AG20443 (cell line): ENCODE measurements around the gene FAM163A.
A peak's percentile ranks its signal among the peaks of the same experiment; 100 is the strongest.
"Not testable (repeated sequence)": the region's sequence is repeated elsewhere in the genome, so short reads cannot be mapped to it uniquely, and the experiment has no call there.

Experiments used
- DNase-seq: peaks from one replicate; pipeline ENCODE4 v3.0.0; 2012; ENCODE audit warnings: low spot score, mixed read lengths

Gene FAM163A

DNA sequence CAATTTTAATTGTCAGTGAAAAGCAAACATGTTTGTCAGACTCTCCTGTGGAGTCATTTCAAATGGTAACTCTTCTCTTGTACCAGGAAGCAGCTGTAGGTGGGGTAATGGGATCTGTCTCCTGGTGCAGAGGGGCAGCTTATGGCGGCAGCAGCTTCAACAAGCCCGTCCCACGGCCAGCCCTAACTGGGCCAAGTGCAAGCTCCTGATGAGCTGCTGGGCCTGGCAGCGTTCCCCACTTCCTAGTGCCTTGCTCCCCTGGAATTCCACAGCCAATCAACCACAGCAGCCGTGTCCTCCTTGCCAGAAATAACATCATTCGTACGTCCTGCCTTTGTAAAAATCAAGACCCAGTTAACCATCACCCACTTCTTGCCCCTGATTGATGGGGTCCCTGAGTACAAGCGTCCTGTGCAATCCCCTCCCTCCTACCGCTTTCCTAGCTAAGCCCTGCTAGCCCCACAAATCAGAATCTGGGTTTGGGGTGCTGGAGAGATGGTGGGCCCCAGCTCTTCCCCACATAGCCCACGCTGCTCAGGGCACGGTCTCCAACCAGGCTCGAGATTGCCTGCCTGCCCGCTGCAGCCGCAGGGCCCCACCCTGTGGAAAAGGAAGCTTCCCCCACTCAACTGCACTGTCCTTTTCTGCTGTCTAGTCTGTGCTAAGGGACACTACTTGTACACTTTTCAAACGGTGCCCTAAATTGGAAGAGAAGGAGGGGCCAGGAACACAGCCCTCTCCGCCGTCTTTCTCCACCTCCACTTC lies 73.3 kb downstream of the FAM163A start:
- no peak for DNase-seq

DNA sequence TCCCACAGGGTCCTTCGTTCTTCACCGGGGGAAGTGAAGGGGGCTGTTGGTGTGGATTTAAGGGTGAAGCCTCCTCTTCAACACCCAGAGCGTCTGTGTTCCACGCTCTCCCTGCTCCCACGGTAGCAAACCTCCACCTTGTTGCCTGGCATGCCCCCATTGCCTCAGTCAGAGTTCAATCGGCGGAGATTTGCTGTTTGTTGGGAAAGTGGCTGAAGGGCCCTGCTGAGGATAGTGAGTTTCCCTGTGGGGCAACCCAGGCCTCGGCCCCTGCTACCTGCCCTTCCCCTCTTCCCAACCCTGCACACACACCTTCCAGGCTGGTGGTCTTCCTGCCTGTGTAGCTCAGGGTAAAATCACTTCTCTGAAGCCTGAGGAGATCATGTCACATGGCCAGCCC lies 74.0 kb downstream of the FAM163A start:
- no peak for DNase-seq

DNA sequence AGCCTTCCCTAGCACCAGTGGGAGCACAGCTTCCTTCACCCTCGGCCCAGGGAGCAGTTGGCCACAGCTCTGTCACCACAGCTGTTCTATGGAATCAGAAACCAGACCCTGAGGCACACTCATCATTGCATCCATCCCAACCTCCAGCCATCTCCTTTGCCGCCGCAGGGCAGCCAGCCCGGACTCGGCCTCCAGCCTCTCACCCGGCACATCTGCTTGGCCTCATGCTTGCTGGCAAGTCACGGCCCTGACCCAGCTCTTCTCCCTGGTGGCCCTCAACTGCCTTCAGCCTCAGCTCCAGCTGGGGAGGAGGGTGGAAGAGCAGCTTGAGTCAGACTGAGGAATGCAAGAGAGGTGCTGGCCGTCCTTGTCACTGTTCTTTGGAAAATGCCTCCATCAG lies 74.7 kb downstream of the FAM163A start:
- DNase-seq, result peak; percentile 84

DNA sequence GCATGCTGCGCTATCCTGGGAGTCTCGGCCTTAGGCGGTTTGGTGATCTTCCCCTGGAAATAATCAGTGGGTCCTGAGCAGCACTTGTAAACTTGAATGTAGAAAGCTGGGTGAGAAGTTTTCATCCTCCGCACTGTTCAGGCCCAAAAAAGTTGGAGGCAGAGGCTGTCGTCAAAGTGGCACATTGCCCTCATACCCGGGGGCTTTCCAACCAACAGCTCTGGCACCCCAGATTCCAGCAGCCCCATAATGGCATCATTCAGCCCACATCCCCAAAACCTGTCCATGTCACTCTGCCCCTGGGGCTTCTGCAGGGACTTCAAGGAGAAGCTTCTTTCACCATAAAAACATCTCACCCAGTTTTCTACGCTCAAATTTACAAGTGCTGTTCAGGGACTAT lies 75.2 kb downstream of the FAM163A start:
- no peak for DNase-seq

DNA sequence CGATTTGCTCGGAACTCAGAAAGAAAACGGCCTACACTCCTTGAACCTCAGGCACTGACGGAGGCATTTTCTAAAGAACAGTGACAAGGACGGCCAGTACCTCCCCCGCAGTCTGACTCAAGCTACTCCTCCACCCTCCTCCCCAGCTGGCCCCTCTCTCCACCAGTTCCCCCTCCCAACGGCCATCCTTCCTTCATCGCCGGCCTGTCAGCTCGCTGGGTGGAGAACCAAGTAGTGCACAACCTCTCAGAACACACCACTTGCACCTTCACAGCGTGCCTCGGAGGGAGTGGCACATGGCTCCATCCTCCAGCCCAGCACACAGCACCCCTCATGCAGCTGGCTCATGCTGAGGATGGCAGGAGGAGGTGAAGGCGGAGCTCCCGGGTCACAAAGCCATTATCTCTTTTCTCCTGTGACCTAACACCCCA lies 75.7 kb downstream of the FAM163A start:
- DNase-seq, result no peak

DNA sequence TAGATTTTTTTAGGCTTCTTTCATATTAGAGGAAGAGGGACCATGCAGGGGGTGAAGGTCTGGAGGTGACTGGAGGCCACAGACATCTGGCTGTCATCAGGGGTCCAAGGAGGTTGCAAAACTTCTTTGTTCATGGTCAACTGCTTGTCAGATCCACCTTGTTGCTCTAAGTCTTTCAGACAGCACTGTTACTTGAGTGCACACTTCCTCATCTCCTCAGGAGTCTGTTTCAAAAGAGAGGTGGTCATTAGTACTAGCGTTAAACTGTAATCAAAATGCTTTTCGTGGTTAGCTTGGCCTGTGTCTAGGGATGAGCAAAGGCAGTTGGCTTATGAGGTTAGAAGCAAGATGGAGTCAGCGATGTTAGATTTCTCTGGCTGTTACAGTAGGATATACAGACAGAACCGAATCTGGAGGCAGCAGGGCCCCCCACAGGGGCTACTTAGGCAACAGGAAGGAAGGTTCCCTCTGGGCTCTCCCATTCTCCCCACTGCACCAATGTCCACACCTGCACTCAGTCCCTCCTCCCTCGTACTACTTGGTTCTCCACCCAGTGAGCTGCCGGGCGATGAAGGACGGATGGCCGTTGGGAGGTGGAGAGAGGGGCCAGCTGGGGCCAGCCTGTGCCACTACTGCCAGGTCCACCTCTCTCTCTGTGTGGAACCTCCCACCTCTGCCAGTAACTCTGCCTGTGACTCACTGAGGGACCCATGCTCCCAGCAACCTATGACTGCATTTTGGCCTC lies 77.3 kb downstream of the FAM163A start:
- DNase-seq, result peak; percentile 5

DNA sequence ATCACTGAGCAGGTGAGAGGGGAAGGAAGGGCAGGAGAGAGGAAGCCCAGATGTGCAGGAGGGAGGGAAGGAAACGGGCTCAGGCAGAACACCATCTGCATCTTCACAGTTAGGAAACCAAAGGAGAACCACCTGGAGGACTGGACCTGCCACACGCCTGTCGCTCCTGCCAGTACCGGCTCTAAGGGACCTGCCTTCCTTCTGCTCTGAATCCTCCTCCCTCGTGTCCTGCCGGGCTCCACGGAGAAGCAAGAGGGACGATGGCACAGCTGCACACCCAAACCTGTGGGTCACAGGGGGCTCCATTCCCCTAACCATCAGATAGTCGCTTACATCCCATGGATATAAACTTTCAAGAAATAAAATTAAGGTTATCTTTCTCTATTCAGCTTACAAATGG lies 78.4 kb downstream of the FAM163A start:
- DNase-seq, result peak; percentile 5

DNA sequence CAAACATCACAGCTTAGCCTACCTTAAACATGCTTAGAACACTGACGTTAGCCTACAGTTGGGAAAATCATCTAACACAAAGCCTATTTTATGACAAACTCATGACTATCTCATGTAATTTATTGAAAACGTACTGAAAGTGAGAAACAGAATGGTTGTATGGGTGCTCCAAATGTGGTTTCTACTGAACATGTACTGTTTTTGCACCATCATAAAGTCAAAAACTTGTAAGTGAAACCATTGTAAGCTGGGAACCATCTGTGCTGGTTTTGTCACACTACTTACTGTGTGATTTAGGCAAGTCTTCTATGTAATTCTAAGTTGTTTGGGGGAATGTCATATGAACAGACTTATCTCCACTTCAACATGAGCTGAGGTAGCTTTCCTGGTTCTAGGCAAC lies 79.0 kb downstream of the FAM163A start:
- DNase-seq, result no peak

DNA sequence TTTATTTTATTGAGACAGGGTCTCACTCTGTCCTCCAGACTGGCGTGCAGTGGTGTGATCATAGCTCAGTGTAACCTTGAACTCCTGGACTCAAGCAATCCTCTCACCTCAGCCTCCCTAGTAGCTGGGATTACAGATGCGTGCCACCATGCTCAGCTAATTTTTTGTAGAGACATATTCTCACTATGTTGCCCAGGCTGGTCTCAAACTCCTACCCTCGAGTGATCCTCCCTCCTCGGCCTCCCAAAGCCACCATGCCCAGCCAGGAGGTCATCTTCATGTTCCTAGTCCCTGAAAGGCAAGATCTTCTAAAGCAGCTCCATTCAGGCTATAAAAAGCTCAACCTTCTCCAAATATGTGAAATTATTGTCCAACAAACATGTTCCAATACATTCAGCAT lies 80.6 kb downstream of the FAM163A start:
- DNase-seq, result no peak

DNA sequence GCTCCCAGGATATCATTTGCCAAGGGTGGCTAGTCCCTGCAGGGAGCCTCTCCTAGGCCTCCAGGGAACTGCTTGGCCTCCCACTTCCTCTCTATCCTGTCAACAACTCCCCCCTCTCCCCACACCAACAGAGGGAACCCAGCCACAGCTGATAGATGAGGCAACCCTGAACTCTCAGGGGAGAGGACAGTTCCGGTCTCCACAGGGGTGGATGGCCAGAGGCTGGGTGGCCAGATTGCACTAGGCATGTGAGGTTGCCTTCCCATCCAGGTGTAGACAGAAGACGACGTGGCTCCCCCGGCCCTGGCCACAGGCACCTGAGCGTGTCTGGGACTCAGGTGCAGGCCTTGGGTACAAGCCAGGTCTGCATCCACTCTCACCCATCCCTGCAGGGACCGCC lies 81.2 kb downstream of the FAM163A start:
- DNase-seq, result no peak

DNA sequence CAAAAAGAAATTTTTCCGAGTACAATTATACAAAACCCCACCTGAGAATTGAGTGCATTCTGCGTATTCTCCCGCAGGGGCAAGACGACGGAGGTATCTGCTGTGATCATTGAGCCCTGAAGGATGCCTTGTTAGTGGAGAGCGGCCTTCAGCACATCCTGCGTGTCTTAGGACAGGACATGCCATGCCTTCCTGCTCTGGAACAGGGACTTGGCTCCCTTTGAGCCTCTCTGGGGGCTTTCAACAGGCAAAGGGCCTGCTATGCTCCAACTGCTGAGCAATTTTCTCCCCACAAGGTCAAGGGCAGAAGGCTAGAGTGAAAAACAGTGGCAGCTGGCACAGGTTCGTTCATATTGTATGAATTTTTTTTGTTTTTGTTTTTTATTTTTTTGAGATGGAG lies 82.1 kb downstream of the FAM163A start:
- DNase-seq, result no peak

DNA sequence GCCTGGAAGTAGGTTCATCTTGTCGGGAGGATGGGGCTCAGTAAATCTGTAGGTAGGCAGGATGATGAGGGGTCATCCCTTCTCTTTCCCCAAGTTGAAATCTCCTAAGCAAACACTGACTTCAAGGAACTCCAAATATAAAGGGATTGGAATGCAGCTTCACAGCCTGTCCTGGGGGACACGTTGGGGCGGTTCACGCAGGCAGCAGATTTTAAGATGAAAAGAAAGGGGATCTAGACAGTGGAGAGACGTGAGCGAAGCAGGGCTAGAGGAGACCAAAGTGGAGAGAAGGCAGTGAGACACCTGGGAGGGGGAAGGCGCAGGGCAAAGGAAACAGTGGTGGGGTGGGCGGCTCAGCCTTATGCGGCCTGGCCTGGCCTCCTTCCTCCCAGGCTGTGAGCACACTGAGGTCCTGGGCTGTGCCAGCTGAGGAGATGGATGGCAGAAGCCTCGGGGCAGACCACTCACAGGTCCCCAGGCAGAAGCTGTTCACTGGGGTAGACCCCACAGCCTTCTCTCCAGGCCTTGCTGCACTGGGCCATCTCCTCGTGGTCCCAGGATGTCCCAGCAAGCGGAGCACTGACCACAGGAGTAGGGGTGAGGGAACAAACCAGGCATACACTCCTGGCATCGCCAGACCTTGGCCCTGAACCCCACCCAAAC lies 82.8 kb downstream of the FAM163A start:
- no peak for DNase-seq

DNA sequence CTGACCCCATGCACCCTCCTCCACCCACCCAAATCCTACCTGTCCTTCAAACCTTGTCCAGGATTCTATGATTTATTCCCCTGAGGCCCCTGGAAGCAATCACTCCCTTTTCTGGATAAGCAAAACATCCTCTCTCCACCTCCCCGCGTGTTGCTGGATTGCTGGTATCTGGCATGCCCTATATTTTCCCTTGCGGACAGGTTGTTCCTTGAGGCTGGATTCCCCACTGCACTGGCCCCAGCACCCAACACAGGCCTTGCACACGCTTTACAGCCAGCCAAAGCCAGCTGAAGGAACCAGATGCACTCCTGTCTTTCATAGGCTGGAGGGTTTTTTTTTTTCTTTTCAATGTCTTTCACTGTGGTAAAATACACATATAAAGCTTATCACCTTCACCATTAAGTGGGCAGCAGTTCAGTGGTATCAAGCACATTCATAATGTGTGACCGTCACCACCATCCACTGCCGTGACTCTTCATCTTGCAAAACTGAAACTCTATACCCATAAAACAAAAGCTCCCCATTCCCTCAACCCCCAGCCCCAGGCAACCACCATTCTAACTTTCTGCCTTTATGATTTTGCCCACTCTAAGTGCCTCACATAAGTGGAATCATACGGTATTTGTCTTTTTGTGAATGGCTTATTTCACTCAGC lies 83.7 kb downstream of the FAM163A start:
- no peak for DNase-seq

DNA sequence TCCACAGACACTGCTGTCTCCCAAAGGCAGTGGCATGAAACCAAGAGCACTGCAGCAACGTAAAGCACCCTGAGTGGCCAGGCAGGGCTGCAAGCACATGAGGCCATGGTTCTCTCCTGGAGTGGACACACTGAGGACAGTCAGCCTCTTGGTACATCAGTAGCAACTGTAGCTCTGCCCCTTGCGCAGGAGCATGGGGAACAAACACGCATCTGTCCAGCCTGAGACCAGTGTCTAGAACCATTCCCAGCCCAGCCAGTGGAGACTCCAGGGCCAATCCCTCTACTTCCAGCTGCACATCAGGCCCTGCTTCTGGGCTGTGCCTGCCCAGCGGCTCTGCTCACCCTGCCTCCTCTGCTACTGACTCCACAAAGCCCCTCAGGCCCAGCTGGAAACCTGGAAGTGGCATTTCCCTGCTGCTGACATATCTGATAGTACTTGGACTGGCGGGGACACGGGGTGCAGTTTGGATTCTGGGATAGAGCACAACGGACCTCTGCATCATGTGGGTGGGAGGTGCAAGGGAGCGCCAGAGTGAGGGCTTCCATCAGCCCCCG lies 85.5 kb downstream of the FAM163A start:
- DNase-seq, result no peak

DNA sequence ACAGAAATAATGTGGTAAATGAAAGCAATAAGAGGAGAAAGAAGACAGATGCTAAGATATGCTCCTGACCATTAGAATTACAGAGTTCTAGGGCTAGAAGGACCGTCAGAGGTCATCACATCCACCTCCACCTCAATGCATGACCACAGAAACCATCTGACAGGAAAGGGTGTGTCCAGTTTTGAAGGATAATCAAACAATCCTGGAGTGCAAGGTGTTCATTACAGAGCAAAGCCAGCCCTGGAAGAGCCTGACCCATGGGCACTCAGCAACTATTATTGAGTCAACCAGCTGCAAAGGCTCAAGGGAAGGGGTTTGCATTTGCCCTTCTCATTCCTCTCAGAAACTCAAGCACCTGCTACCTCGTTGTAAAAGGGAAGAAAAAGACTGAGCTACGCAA lies 88.1 kb downstream of the FAM163A start:
- no peak for DNase-seq

DNA sequence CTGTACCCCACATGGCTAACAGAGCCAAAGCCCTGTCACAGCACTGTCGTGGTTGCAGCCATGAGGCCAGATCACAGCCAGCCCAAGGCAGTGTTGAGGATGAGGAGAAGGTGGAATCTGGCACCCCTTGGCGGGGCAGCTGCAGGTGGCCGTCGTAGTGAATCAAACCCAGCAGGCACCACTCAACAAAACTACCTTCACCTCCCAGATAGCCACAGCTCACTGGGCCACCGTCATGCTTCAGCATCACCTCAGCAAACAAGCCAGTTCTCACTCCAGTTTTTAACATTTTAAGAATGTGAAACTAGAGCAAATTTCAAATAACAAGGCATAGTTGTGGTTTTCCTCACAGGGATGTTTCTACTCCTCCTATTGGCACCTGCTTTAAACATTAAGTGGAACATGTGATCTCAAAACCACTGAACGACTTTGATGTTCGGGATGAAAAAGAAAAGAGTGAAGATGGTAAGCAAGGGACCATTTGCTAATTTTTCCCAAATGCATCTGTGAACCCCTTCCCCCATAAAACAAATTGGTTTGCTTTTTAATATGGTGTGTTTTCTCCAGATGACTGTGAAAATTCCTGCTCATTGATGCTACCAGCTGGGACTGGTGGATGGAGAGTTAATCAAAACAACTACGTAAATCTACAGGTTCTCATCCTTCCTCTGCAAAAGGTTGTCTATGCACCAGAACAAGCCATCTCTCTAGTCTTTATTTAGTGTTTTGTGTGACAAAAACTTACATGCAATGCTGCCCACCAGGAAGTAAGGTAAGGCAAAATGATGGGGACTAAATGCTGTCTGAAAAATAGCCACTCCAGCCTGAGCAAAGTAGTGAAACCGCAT lies 89.0 kb downstream of the FAM163A start:
- DNase-seq, result no peak

DNA sequence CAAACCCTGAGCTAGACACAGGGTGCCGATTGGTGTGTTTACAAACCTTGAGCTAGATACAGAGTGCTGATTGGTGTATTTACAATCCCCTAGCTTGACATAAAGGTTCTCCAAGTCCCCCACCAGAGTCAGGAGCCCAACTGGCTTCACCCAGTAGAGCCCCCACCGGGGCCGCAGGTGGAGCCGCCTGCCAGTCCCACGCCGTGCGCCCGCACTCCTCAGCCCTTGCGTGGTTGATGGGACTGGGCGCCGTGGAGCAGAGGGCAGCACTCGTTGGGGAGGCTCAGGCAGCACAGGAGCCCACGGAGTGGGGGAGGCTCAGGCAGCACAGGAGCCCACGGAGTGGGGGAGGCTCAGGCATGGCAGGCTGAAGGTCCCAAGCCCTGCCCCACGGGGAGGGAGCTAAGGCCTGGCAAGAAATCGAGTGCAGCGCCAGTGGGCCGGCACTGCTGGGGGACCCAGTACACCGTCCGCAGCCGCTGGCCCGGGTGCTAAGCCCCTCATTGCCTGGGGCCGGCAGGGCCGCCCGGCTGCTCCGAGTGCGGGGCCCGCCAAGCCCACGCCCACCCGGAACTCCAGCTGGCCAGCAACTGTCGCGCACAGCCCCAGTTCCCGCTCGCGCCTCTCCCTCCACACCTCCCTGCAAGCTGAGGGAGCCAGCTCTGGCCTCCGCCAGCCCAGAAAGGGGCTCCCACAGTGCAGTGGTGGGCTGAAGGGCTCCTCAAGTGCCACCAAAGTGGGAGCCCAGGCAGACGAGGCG lies 93.8 kb downstream of the FAM163A start:
- DNase-seq, result not testable (repeated sequence)

DNA sequence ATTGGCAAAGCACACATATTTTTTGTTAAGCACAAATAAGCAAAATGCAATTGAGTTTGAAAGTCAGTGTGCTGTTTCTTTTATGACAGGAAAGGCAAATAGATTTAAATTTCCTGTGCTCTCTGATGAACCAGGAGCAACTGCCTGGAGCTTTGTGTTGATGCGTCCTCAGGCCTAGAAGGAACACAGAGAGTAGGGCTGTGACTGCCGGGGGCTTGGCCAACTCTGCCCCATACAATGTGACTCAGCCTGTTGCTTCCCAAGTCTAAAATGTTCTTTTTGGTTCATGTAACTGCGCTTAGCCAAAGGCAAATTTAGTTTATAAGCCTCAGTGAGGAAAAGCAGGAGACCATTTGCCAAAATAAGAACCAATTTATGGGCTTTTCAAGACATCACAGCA lies 97.0 kb downstream of the FAM163A start:
- DNase-seq, result no peak

DNA sequence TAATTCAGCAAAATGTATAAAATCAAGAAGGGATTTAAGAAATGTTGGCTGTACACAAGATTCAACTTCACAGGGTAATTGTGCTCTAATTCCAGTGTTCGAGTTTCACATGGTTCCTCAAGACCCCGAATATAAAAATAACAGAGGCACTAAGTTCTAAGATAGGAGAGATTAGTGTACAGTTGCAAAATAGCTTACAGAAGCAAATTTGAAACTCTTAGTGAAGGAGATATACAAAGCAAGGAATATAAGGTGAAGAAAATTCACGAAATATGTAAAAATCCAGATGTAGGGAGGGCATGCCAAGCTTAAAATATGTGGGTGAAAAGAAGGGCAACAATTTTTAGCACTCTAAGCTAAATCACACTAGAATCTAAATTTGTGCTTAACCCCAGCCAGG lies 105.1 kb downstream of the FAM163A start:
- DNase-seq, result no peak

DNA sequence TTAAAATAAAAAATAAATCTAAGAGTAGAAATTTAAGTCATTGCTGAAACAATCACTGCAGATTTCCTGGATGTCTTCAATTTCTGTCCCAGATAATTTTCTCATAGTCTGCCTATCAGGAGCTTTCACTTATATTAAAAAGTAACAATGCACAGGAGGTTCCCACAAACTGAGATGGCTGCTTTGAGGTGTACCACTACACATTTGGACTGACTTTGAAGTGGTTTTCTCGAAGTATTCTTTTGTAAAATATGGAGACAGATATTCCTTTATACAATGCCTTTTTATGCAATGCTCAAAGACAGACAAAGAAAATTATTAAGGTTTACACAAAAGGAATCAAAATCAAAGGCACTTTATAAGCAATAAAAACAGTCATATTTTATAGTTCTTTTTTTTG lies 110.0 kb downstream of the FAM163A start:
- no peak for DNase-seq

DNA sequence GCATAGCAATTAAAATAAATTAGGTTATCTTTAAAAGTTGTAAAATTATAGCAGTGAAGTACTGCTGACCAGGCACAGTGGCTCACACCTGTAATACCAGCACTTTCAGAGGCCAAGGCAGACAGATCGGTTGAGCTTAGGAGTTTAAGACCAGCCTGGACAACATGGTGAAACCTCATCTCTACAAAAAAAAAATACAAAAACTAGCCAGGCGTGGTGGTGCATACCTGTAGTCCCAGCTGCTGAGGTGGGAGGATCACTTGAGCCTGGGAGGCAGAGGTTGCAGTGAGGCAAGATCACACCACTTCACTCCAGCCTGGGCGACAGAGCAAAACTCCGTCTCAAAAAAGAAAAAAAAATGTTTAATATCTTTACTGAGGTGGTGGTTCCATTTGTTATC lies 112.7 kb downstream of the FAM163A start:
- not testable (repeated sequence) for DNase-seq
